Mammary epithelial cell (primary cell): ENCODE results near the gene ERCC6L2.

Experiments used
- CTCF ChIP-seq, 2 donors: IDR thresholded peaks in 1 of 2; conservative IDR thresholded peaks in 1 of 2; 2 replicates each; pipeline ENCODE4 v1.5.1; 2011 to 2012; ENCODE audit warnings: inconsistent platforms in 2 of 2, low read length in 2 of 2, mild to moderate bottlenecking in 2 of 2, control low read depth in 1 of 2, low read depth in 1 of 2; ENCODE audit not compliant: insufficient read depth in 1 of 2; ENCODE audit errors: extremely low read depth in 1 of 2
- EZH2 ChIP-seq: IDR thresholded peaks from 2 replicates; pipeline ENCODE4 v1.6.1; 2012; ENCODE audit warnings: low read length, inconsistent platforms, borderline replicate concordance

GRCh38 chr9:95981761-95982390, 106.4 kb downstream of the ERCC6L2 start:
- TF ChIP-seq CTCF (conservative IDR thresholded peaks at IDR 0.05 in 1 of 2, IDR thresholded peaks at IDR 0.05 in 1 of 2; ENCODE audit: extremely low read depth in 1 of 2, insufficient read depth in 1 of 2, low read depth in 1 of 2, low read length in 2 of 2): no peak
- no peak for TF ChIP-seq EZH2
